HG02852 (cell line): ENCODE results near the gene AGPS.
"Not testable (repeated sequence)": the region's sequence is repeated elsewhere in the genome, so short reads cannot be mapped to it uniquely, and the experiment has no call there.

ENCODE experiments used
- ATAC-seq: cut with Tn5 transposase; IDR thresholded peaks from one replicate; pipeline ENCODE4 v1.9.1; 2021; ENCODE audit warnings: mild to moderate bottlenecking, moderate library complexity; ENCODE audit not compliant: unreplicated experiment

AGPS gene

GRCh38 chr2:177547772-177548171 is 155.2 kb downstream of the AGPS start:
- no peak for ATAC-seq

GRCh38 chr2:177548636-177549035 is 156.1 kb downstream of the AGPS start:
- no peak for ATAC-seq

GRCh38 chr2:177549171-177549570 is 156.6 kb downstream of the AGPS start:
- no peak for ATAC-seq

GRCh38 chr2:177550264-177551200 is 158.0 kb downstream of the AGPS start:
- ATAC-seq, result no peak

- not testable (repeated sequence) for ATAC-seq
These were observed 158.8 kb downstream of the AGPS start for GRCh38 chr2:177551360-177551759.

GRCh38 chr2:177551989-177552421 is 159.4 kb downstream of the AGPS start:
- no peak for ATAC-seq

- peak; percentile 95 for ATAC-seq
These were observed 160.0 kb downstream of the AGPS start for GRCh38 chr2:177552422-177553175.

- no peak for ATAC-seq
These were observed 160.8 kb downstream of the AGPS start for GRCh38 chr2:177553176-177553884.

- ATAC-seq, result no peak
These were observed 161.8 kb downstream of the AGPS start for GRCh38 chr2:177554365-177554764.

GRCh38 chr2:177556153-177556552 is 163.6 kb downstream of the AGPS start:
- no peak for ATAC-seq

GRCh38 chr2:177557794-177558193 is 165.2 kb downstream of the AGPS start:
- no peak for ATAC-seq

- ATAC-seq, result no peak
These were observed 167.1 kb downstream of the AGPS start for GRCh38 chr2:177559638-177560037.

GRCh38 chr2:177568390-177568789 is 175.8 kb downstream of the AGPS start:
- peak; percentile 85 for ATAC-seq

GRCh38 chr2:177568893-177569292 is 176.3 kb downstream of the AGPS start:
- no peak for ATAC-seq

- no peak for ATAC-seq
These were observed 179.7 kb downstream of the AGPS start for GRCh38 chr2:177572236-177572671.

GRCh38 chr2:177573120-177573519 is 180.5 kb downstream of the AGPS start:
- no peak for ATAC-seq

GRCh38 chr2:177574356-177574755 is 181.8 kb downstream of the AGPS start:
- ATAC-seq, result no peak

GRCh38 chr2:177575358-177575757 is 182.8 kb downstream of the AGPS start:
- no peak for ATAC-seq

- no peak for ATAC-seq
These were observed 184.5 kb downstream of the AGPS start for GRCh38 chr2:177577075-177577474.

GRCh38 chr2:177578454-177578853 is 185.9 kb downstream of the AGPS start:
- no peak for ATAC-seq

- no peak for ATAC-seq
These were observed 187.0 kb downstream of the AGPS start for GRCh38 chr2:177579486-177580036.
